Measurements from ENCODE around the gene SPG21.
A peak's percentile ranks its signal among the peaks of the same experiment; 100 is the strongest.

SPG21 gene

GRCh38 chr15:64991536-64992135 lies 1.9 kb upstream of the SPG21 start:
- no peak for DNase-seq (ENCODE audit: low read depth in 2 of 2)

DNA sequence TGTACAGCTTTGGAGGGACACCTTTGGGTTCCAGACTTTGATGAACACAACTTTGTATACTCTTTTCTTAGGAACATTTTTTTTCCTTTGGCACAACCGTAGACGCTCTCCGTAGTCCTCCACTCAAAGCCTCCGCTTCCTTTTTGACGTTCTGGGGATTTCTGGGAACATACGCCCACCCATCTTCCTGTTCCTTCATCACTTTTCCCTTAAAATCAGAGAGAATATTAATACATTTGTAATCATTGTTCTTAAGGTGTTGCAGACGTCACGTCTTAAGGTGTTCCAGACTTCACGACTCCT lies 405 bp upstream of the SPG21 start:
- no peak for DNase-seq (ENCODE audit: low read depth in 2 of 2)

- no peak for DNase-seq (ENCODE audit: low read depth in 2 of 2)
These were observed 2.6 kb downstream of the SPG21 start for GRCh38 chr15:64987136-64987535.

GRCh38 chr15:64985366-64986033 lies 4.2 kb downstream of the SPG21 start:
- peak in 1 of 2 experiments; percentile 15 for DNase-seq (ENCODE audit: low read depth in 2 of 2)

- peak in 1 of 2 experiments; percentile 45 for DNase-seq (ENCODE audit: low read depth in 2 of 2)
These were observed 7.2 kb downstream of the SPG21 start for GRCh38 chr15:64982472-64982871.

DNA sequence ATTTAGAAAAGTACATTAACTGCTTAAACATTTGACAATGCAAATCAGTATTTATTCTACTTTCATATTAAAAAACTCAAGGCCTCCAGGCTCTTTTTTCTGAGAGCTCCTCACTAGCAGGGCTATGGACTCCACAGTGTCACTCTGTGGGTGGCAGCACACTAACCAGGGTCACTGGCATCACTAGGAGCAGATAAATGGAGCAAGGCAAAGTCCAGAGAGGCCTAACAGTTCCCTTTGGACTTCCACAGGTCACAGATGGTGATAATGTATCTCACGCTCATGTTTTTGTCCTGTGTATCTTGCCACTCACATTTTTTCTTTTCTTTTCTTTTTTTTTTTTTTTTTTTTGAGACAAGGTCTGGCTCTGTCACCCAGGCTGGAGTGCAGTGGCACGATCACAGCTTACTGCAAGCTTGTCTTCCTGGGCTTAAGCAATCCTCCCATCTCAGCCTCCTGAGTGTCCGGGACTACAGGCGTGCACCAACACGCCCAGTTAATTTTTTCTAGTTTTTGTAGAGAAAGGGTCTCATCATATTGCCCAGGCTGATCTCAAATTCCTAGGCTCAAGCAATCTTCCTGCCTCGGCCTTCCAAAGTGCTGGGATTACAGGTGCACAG lies 7.8 kb downstream of the SPG21 start:
- DNase-seq (ENCODE audit: low read depth in 2 of 2): no peak

DNA sequence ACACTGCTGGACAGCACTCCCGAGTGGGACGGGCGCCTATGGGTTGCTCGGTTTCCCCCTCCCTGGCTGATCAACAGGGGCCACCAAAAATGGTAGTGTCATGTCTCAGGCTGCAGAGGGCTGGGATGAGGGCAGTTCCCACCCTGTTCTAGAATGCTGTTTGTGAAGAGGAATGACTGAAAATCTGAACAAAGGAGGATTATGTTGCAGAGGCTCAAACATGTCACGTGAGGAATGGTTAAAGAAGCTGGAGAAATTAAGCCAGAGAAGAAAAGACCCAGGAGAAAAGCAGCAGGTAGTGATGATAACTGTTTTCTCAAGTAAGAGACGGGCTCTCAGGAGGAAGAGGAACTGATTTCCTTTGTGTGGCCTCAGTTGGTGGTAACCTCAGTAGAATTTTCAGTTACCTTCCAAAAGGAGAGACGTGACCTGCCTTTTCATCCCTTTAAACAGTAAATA lies 10.4 kb downstream of the SPG21 start:
- no peak for DNase-seq (ENCODE audit: low read depth in 2 of 2)

DNA sequence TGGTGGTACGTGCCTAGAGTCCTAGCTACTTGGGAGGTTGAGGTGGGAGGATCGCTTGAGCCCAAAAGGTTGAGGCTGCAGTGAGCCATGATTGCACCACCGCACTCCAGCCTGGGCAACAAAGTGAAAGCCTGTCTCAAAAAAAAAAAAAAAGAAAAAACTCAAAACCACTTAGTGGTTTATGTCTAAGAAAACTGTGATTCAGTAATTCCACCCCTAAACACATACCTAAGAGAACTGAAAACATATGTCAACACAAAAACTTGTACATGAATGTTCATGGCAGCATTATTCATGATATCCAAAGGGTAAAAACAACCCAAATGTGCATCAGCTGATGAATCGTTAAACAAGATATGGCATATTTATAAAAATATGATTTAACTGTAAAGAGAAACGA lies 14.3 kb downstream of the SPG21 start:
- DNase-seq (ENCODE audit: low read depth in 2 of 2): peak in 1 of 2 experiments; percentile 9

DNA sequence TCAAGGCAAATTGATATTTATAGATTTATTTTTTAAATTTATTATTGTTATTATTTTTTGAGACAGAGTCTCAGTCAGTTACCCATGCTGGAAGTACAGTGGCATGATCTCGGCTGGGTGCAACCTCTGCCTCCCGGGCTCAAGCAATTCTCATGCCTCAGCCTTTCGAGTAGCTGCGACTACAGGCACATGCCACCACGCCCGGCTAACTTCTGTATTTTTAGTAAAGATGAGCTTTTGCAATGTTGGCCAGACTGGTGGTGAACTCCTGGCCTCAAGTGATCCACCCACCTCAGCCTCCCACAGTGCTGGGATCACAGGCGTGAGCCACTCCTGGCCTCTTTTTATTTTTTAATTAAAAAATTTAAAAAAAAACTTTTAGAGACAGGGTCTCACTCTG lies 19.0 kb downstream of the SPG21 start:
- DNase-seq (ENCODE audit: low read depth in 2 of 2): no peak

DNA sequence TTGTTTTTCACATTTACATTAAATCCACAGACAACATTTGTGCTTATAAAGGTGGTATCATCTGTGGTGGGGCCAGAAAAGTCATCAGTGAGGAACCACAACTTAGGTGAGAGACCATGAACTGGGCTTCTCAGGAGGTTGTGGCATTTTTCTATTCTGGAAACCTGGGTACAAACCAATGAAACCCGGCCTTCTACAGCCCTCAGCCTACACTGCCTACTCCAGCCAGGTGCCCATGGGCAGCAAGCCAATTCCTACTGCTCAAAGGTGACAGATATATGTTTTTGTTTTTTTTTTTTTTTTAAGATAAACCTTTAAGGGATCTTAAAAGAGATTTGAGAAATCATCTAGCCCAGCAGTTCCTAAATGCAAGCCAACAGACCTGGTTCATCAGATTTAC lies 20.3 kb downstream of the SPG21 start:
- no peak for DNase-seq (ENCODE audit: low read depth in 2 of 2)

DNA sequence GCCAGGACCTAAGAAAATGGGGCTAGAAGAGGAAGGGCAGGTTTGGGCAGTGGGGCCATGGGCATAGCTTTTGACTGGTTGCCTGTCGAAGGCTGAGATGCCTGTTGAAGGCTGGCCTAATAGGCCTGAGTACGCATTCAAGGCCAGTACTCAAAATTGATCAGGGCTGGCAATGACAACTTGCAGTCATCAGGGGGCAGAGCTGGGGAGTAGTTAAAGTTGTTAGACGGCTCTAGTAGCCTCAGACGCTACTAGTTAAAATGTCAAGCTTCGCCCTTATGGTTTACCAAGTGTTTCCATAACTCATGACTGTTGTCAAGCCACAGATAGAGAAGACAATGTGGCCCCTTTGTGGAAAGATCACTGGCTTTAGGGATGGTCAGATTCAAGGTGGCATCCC lies 28.7 kb downstream of the SPG21 start:
- no peak for DNase-seq (ENCODE audit: low read depth in 2 of 2)

DNA sequence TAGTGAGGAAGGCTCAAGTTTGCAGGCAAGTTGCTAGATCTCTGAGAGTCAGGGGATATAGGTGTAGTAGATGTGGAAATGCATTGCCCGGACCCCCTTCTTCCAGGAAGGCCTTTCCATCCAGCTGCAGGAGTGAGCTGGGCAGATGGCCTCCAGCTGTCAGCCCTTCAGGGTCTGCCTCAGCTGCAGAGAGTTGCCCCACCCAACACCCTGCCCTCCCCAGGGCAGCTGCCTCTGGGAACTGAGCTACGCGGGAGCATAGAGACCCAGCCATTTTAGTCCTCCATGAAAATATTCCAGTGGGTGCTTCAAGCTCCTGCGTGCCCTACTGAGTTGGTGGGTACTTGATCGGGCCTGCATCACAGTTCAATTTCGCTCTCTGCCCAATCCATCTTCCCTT lies 29.6 kb downstream of the SPG21 start:
- no peak for DNase-seq (ENCODE audit: low read depth in 2 of 2)

GRCh38 chr15:64959128-64959527 lies 30.6 kb downstream of the SPG21 start:
- DNase-seq (ENCODE audit: low read depth in 2 of 2): no peak

DNA sequence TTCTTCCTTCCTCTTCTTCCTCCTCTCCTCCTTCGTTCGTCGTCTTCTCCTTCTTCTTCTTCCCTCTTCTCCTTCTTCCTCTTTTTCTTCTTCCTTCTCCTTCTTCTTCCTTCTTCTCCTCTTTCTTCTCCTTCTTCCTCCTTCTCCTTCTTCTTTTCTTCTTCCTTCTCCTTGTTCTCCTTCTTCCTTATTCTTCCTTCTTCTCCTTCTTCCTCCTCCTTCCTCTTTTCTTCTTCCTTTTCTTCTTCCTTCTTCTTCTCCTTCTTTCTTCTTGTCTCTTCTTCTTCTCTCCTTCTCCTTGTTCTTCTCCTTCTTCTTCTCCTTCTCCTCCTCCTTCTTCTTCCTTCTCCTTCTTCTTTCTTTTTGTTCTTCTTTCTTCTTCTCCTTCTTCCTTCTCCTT lies 35.3 kb downstream of the SPG21 start:
- no peak for DNase-seq (ENCODE audit: low read depth in 2 of 2)

DNA sequence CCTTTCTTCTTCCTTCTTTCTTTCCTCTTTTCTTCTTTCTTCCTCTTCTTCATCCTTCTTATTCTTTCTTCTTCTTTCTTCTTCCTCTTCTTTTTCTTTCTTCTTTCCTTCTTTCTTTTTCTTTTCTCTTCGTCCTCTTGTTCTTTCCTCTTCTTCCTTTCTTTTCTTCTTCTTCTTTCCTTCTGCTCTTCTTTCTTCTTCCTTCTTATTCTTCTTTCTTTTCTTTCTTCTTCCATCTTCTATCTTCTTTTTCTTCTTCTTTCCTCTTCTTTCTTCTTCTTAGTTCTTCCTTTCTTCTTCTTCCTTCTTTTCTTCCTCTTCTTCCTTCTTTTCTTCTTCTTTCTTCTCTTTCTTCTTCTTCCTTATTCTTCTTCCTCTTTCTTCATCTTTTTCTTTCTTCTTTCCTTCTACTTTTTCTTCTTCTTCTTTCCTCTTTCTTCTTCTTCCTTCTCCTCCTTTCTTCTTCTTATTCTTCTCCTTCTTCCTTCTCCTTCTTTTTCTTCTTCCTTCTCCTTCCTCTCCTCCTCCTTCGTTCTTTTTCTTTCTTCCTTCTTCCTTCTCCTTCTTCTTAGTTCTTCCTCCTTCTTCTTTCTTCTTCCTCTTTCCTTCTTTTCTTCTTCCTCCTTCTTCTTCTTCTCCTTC lies 37.8 kb downstream of the SPG21 start:
- DNase-seq (ENCODE audit: low read depth in 2 of 2): no peak

GRCh38 chr15:64950888-64951287 lies 38.8 kb downstream of the SPG21 start:
- no peak for DNase-seq (ENCODE audit: low read depth in 2 of 2)

GRCh38 chr15:64949383-64950186 lies 40.1 kb downstream of the SPG21 start:
- no peak for DNase-seq (ENCODE audit: low read depth in 2 of 2)

- DNase-seq (ENCODE audit: low read depth in 2 of 2): no peak
These were observed 40.8 kb downstream of the SPG21 start for GRCh38 chr15:64948916-64949315.

DNA sequence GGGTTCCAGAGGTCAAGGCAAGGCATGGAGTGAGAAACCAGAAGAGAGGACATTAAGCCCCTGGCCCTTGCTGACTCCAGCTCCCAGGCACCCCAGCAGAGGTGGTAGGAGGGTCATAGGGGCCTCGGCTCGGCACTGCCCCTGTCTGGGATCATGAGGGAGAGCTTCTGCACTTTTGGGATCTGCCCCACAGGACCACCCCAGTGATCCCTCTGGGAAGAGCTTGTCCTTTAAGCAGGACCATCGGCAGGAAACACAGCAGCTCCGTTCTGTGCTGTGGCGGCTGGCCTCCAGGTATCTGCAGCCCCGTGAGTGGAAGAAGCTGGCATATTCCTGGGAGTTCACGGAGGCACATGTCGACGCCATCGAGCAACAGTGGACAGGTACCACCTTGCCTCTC lies 42.5 kb downstream of the SPG21 start:
- no peak for DNase-seq (ENCODE audit: low read depth in 2 of 2)

GRCh38 chr15:64944961-64945360 lies 44.8 kb downstream of the SPG21 start:
- DNase-seq (ENCODE audit: low read depth in 2 of 2): no peak

DNA sequence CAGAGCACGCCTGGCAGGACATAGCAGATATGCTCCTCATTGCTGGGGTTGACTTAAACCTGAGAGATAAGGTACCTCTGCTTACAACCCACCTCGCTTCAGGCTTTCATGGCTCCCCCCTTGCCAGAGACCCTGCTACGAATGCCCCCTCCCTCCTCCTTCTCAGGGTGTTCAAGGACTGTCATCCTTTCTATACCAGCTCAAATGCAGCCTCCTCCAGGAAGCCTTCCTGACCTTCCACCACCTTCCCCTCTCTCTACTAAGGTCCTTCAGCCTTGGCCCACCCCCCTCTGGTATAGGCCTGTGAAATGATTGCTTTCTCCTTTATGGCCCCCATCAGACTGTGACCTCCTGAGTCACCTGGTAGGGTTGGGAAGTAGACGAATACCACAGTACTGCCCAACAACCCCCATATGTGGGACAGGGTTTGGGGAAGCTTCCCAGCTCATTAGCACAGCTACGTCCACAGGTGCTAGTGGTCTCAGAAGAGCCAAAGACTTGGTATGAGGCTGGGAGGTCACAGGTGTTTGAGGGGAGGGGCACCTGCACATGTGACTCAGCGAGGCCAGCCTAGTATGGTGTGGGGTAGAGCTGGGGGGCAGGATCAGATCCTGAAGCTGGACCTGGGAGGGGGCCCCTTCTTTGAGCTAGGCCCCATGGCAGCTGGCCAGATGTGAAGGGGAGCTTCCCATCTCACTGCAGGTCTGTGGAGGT lies 46.0 kb downstream of the SPG21 start:
- DNase-seq (ENCODE audit: low read depth in 2 of 2): no peak

DNA sequence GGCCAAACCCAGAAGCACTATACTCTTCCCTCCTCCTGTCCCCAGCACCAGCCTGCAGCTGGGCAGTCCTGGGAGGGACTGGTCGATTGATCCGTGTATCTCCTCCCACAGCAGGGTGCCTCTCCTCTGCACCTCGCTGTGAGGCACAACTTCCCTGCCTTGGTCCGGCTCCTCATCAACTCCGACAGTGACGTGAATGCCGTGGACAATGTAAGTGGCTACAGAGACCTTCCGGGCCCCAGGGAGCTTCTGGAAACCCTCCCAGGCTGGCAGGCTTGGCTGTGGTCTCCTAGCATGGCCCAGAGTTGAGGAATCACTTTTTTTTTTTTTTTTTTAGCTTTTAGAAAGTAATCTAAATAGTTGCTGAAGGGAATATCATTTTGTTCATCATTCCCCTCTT lies 47.4 kb downstream of the SPG21 start:
- no peak for DNase-seq (ENCODE audit: low read depth in 2 of 2)

Data from fibroblast of skin of left biceps (primary cell).